Measurements from ENCODE around the gene NELL1. TPM values are rescaled to one million over a fixed set of nuclear protein-coding genes. Genes with fewer than 3 reads are reported as not detected.

The NELL1 gene
- total RNA-seq, 1 donor from 2014 or later: 0.45 TPM

DNA sequence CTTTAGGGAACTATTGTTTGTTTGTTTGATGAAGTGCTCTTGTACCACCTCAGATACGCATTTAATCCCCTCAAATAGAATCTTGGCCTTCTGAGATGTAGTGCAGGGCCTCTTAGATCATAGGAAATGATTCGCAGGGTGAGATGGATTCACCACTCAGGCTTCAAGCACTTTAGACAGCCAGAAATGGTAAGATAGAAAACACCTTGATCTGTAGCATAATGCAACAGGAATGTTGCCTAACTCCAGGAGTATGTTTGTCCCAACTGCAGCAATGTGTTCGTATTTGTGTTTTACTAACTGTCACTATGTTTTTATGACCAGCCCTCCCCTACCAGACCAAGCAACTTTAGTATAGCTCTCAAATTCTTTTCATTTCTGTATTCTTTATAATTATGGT is 761.2 kb downstream of the NELL1 start:
- TF ChIP-seq EZH2 (IDR thresholded peaks at IDR 0.05; ENCODE audit: insufficient read depth, low read length): no peak
- TF ChIP-seq CTCF (IDR thresholded peaks at IDR 0.05; ENCODE audit: insufficient read depth, low read depth, low read length): no peak
- DNase-seq (ENCODE audit: low read depth) (no peak), FAIRE-seq (no peak)
- H3K9me3 ChIP-seq (ENCODE audit: insufficient read depth, low read depth, low read length): no peaks in the 10 kb centered on the region
- Mint-ChIP-seq H3K9me3 (ENCODE audit: unreplicated experiment) (no peaks in the 10 kb centered on the region), H3K4me1 (ENCODE audit: low read depth, unreplicated experiment) (peaks cover 5% of the 10 kb centered on the region), H3K36me3 (ENCODE audit: low read depth, unreplicated experiment) (no peaks in the 10 kb centered on the region), H3K27ac (ENCODE audit: unreplicated experiment) (no peak overlapping the region), H3K4me3 (ENCODE audit: unreplicated experiment) (no peak overlapping the region), H3K27me3 (ENCODE audit: low read depth, unreplicated experiment) (no peaks in the 10 kb centered on the region)
- no peaks in the 10 kb centered on the region for H3K36me3 ChIP-seq (ENCODE audit: insufficient read depth, low read length)
- no peak overlapping the region for H3K27ac ChIP-seq (ENCODE audit: low read depth, low read length)
- H3K9ac ChIP-seq (ENCODE audit: low read length): no peak overlapping the region
- H3K4me2 ChIP-seq (ENCODE audit: low read length): no peak overlapping the region
- H4K20me1 ChIP-seq (ENCODE audit: insufficient read depth, low read length): no peaks in the 10 kb centered on the region
- H2AFZ ChIP-seq (ENCODE audit: low read depth, low read length): no peak overlapping the region
- H3K79me2 ChIP-seq (ENCODE audit: insufficient read depth, low read length): no peaks in the 10 kb centered on the region
- no peaks in the 10 kb centered on the region for H3K4me1 ChIP-seq (ENCODE audit: insufficient read depth, low read length)
- H3K4me3 ChIP-seq (ENCODE audit: insufficient read depth, low read depth, low read length): no peak overlapping the region
- H3K27me3 ChIP-seq (ENCODE audit: insufficient read depth, low read length): no peaks in the 10 kb centered on the region

DNA sequence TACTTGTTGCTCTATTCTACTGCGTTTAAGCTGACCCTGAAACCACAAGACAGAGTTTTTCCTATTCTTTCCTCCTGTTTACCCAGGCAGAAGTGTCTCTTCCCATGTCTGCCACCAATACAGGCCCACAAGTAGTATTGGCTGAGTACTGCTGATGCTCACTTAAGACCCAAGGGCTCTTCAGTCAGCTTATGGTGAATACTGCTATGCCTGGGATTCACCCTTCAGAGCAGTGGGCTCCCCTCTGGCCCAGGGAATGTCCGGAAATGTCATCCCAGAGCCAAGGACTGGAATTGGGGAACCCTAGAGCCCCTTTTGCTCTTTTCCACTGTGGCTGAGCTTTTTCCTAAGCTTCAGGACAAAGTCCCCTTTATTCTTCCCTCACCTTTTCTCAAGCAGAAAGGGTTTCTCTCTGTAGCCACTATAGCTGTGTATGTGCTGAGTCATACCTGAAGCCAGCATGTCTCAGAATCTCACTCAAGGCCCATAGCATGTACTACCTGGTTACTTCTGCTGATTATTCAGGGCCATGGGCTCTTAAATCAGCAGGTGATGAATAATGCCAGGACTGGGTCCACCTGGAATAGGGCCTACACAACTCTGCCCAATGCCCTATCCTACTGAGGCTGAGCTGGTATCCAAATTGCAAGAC is 777.7 kb downstream of the NELL1 start:
- H3K36me3 Mint-ChIP-seq (ENCODE audit: low read depth, unreplicated experiment): no peaks in the 10 kb centered on the region
- no peak overlapping the region for H3K4me3 Mint-ChIP-seq (ENCODE audit: unreplicated experiment)
- FAIRE-seq: no peak
- no peak for DNase-seq (ENCODE audit: low read depth)
- H4K20me1 ChIP-seq (ENCODE audit: insufficient read depth, low read length): no peaks in the 10 kb centered on the region
- no peak overlapping the region for H3K4me3 ChIP-seq (ENCODE audit: insufficient read depth, low read depth, low read length)
- no peaks in the 10 kb centered on the region for H3K4me1 Mint-ChIP-seq (ENCODE audit: low read depth, unreplicated experiment)
- no peak overlapping the region for H3K4me2 ChIP-seq (ENCODE audit: low read length)
- no peaks in the 10 kb centered on the region for H3K27me3 ChIP-seq (ENCODE audit: insufficient read depth, low read length)
- peaks cover 3% of the 10 kb centered on the region for H3K9me3 Mint-ChIP-seq (ENCODE audit: unreplicated experiment)
- H3K27ac Mint-ChIP-seq (ENCODE audit: unreplicated experiment): no peak overlapping the region
- H3K79me2 ChIP-seq (ENCODE audit: insufficient read depth, low read length): no peaks in the 10 kb centered on the region
- no peaks in the 10 kb centered on the region for H3K27me3 Mint-ChIP-seq (ENCODE audit: low read depth, unreplicated experiment)
- H3K9me3 ChIP-seq (ENCODE audit: insufficient read depth, low read depth, low read length): no peaks in the 10 kb centered on the region
- TF ChIP-seq CTCF (IDR thresholded peaks at IDR 0.05; ENCODE audit: insufficient read depth, low read depth, low read length) (no peak), EZH2 (IDR thresholded peaks at IDR 0.05; ENCODE audit: insufficient read depth, low read length) (no peak)
- no peak overlapping the region for H3K9ac ChIP-seq (ENCODE audit: low read length)
- no peak overlapping the region for H2AFZ ChIP-seq (ENCODE audit: low read depth, low read length)
- no peaks in the 10 kb centered on the region for H3K4me1 ChIP-seq (ENCODE audit: insufficient read depth, low read length)
- H3K36me3 ChIP-seq (ENCODE audit: insufficient read depth, low read length): no peaks in the 10 kb centered on the region
- no peak overlapping the region for H3K27ac ChIP-seq (ENCODE audit: low read depth, low read length)

DNA sequence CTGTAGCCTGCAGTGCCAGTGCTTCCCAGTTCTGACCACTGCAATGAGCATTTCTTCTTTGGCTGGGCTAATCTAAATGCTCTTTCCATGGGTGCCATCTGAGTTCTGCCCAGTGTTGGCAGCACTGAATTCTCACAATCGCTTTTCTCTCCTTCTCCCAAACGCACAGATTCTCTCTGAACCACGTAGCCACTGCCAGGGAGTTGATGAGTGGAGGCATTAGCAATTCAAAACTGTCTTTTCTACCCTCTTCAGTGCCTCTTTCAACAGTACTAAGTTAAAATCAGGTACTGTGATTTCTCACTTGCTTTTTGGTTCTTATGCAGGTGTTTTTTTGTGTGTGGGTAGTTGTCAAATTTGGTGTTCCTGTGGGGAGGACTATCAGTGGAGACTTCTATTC is 778.5 kb downstream of the NELL1 start:
- no peak overlapping the region for H3K27ac Mint-ChIP-seq (ENCODE audit: unreplicated experiment)
- no peak overlapping the region for H3K4me3 Mint-ChIP-seq (ENCODE audit: unreplicated experiment)
- peaks cover 3% of the 10 kb centered on the region for H3K9me3 Mint-ChIP-seq (ENCODE audit: unreplicated experiment)
- H3K36me3 ChIP-seq (ENCODE audit: insufficient read depth, low read length): no peaks in the 10 kb centered on the region
- no peak overlapping the region for H2AFZ ChIP-seq (ENCODE audit: low read depth, low read length)
- no peaks in the 10 kb centered on the region for H3K79me2 ChIP-seq (ENCODE audit: insufficient read depth, low read length)
- no peaks in the 10 kb centered on the region for H3K4me1 Mint-ChIP-seq (ENCODE audit: low read depth, unreplicated experiment)
- H3K27me3 Mint-ChIP-seq (ENCODE audit: low read depth, unreplicated experiment): no peaks in the 10 kb centered on the region
- FAIRE-seq: no peak
- no peaks in the 10 kb centered on the region for H3K4me1 ChIP-seq (ENCODE audit: insufficient read depth, low read length)
- H3K27me3 ChIP-seq (ENCODE audit: insufficient read depth, low read length): no peaks in the 10 kb centered on the region
- no peaks in the 10 kb centered on the region for H3K9me3 ChIP-seq (ENCODE audit: insufficient read depth, low read depth, low read length)
- no peaks in the 10 kb centered on the region for H4K20me1 ChIP-seq (ENCODE audit: insufficient read depth, low read length)
- H3K36me3 Mint-ChIP-seq (ENCODE audit: low read depth, unreplicated experiment): no peaks in the 10 kb centered on the region
- DNase-seq (ENCODE audit: low read depth): no peak
- H3K4me3 ChIP-seq (ENCODE audit: insufficient read depth, low read depth, low read length): no peak overlapping the region
- no peak overlapping the region for H3K4me2 ChIP-seq (ENCODE audit: low read length)
- no peak overlapping the region for H3K9ac ChIP-seq (ENCODE audit: low read length)
- no peak overlapping the region for H3K27ac ChIP-seq (ENCODE audit: low read depth, low read length)
- TF ChIP-seq EZH2 (IDR thresholded peaks at IDR 0.05; ENCODE audit: insufficient read depth, low read length) (no peak), CTCF (IDR thresholded peaks at IDR 0.05; ENCODE audit: insufficient read depth, low read depth, low read length) (no peak)

Measured in astrocyte (in vitro differentiated cells and primary cell).